SK-N-SH (cell line): ENCODE measurements around the gene ARHGAP44. TPM values are rescaled to one million over a fixed set of nuclear protein-coding genes. Genes with fewer than 3 reads are reported as not detected.

Experiments
- CTCF ChIA-PET: fragments of 300-600, 350-600 bp; formaldehyde crosslinking; extraction: SDS; loops from one replicate; lab custom pipeline; 2021; lab: Yijun Ruan, JAX
- POLR2A ChIA-PET: fragments of 350-600 bp; sonication (Branson Sonifier 250); formaldehyde crosslinking; extraction: SDS; loops from one replicate; lab custom pipeline; 2020; ENCODE audit warnings: antibody characterized with exemption, inconsistent platforms; lab: Yijun Ruan, JAX
- DNase-seq: peaks from one replicate; pipeline ENCODE4 v3.0.0; 2012
- H2AFZ ChIP-seq: fragments of 200-600 bp; sonication (generic); 2 replicates; pipeline ENCODE4 v1.8.1; 2016; ENCODE audit warnings: antibody characterized with exemption, mild to moderate bottlenecking, low read depth
- H3F3A ChIP-seq: fragments of 200-600 bp; sonication (generic); replicated peaks from 2 replicates; pipeline ENCODE3; 2016; ENCODE audit warnings: antibody characterized with exemption, mild to moderate bottlenecking; ENCODE audit not compliant: insufficient read depth
- H3K27ac ChIP-seq, 2 experiments: fragments of 200-500 bp in 1 of 2; fragments of 200-600 bp in 1 of 2; sonication (Bioruptor generic) in 1 of 2; sonication (generic), shearing (Covaris generic) in 1 of 2; 2 replicates each; pipeline versions ENCODE4 v1.5.1 to v1.6.1; 2014 to 2016; ENCODE audit warnings: low read depth in 2 of 2, inconsistent platforms in 1 of 2, low read length in 1 of 2, mild to moderate bottlenecking in 1 of 2, mixed read lengths in 1 of 2
- H3K27me3 ChIP-seq: fragments of 200-600 bp; sonication (generic), shearing (Covaris generic); 2 replicates; pipeline ENCODE4 v1.6.1; 2016; ENCODE audit warnings: mixed run types; ENCODE audit not compliant: insufficient read depth
- H3K36me3 ChIP-seq, 2 experiments: fragments of 200-500 bp in 1 of 2; fragments of 200-600 bp in 1 of 2; sonication (Bioruptor generic) in 1 of 2; sonication (generic) in 1 of 2; replicated peaks in 1 of 2; 2 replicates each; pipeline versions ENCODE3 to v1.5.1; 2014 to 2016; ENCODE audit warnings: low read length in 1 of 2, mild to moderate bottlenecking in 1 of 2; ENCODE audit not compliant: insufficient read depth in 2 of 2, control insufficient read depth in 1 of 2
- H3K4me1 ChIP-seq, 2 experiments: fragments of 200-500 bp in 1 of 2; fragments of 200-600 bp in 1 of 2; sonication (Bioruptor generic) in 1 of 2; sonication (generic), shearing (Covaris generic) in 1 of 2; 2 replicates each; pipeline versions ENCODE4 v1.5.1 to v1.6.1; 2014 to 2016; ENCODE audit warnings: low read depth in 1 of 2, low read length in 1 of 2, mixed run types in 1 of 2; ENCODE audit not compliant: insufficient read depth in 2 of 2, control insufficient read depth in 1 of 2
- H3K4me2 ChIP-seq: fragments of 200-600 bp; sonication (generic), shearing (Covaris generic); 2 replicates; pipeline ENCODE4 v1.6.1; 2017; ENCODE audit warnings: mixed run types
- H3K4me3 ChIP-seq, 2 experiments: fragments of 200-500 bp in 1 of 2; fragments of 200-600 bp in 1 of 2; sonication (Bioruptor generic) in 1 of 2; sonication (generic), shearing (Covaris generic) in 1 of 2; 2 replicates each; pipeline versions ENCODE4 v1.5.1 to v1.8.1; 2014 to 2016; ENCODE audit warnings: low read depth in 2 of 2, inconsistent platforms in 1 of 2, low read length in 1 of 2, mild to moderate bottlenecking in 1 of 2, mixed read lengths in 1 of 2, moderate library complexity in 1 of 2
- H3K79me2 ChIP-seq: fragments of 200-600 bp; sonication (generic); 2 replicates; pipeline ENCODE4 v1.8.1; 2017; ENCODE audit warnings: mild to moderate bottlenecking; ENCODE audit not compliant: insufficient read depth
- H3K9ac ChIP-seq: fragments of 200-600 bp; sonication (generic); 2 replicates; pipeline ENCODE4 v1.6.1; 2017; ENCODE audit warnings: mixed run types
- H3K9me2 ChIP-seq: fragments of 200-600 bp; sonication (generic); 2 replicates; pipeline ENCODE4 v1.6.1; 2017; ENCODE audit warnings: mixed run types
- H3K9me3 ChIP-seq: fragments of 200-600 bp; sonication (generic); 2 replicates; pipeline ENCODE4 v1.6.1; 2017; ENCODE audit warnings: mixed run types, mild to moderate bottlenecking, moderate library complexity
- H4K20me1 ChIP-seq: fragments of 200-600 bp; sonication (generic); 2 replicates; pipeline ENCODE4 v1.6.1; 2017; ENCODE audit warnings: mild to moderate bottlenecking, mixed run types; ENCODE audit not compliant: insufficient read depth
- CTCF ChIP-seq: fragments of 200-600 bp; sonication (generic); IDR thresholded peaks from 2 replicates; pipeline ENCODE4 v1.6.1; 2017; ENCODE audit warnings: antibody characterized with exemption, mild to moderate bottlenecking, moderate library complexity
- FOSL2 ChIP-seq: IDR thresholded peaks from 2 replicates; pipeline ENCODE4 v1.4.0; 2012; ENCODE audit warnings: low read depth, mild to moderate bottlenecking, moderate library complexity, borderline replicate concordance
- FOXM1 ChIP-seq: IDR thresholded peaks from 2 replicates; pipeline ENCODE4 v1.4.0; 2012; ENCODE audit warnings: low read depth, mild to moderate bottlenecking
- GATA2 ChIP-seq: sonication (generic); formaldehyde crosslinking; IDR thresholded peaks from 2 replicates; pipeline ENCODE4 v1.5.0; 2020; ENCODE audit warnings: mild to moderate bottlenecking, missing genetic modification reagents
- IRF3 ChIP-seq: fragments of 150-350 bp; IDR thresholded peaks from 2 replicates; pipeline ENCODE4 v1.6.1; 2016; ENCODE audit warnings: mild to moderate bottlenecking, low read depth, low read length
- MEF2A ChIP-seq: IDR thresholded peaks from 2 replicates; pipeline ENCODE4 v1.4.0; 2012; ENCODE audit warnings: low read depth, borderline replicate concordance
- NFIC ChIP-seq: IDR thresholded peaks from 2 replicates; pipeline ENCODE4 v1.4.0; 2012; ENCODE audit warnings: borderline replicate concordance
- NRF1 ChIP-seq: IDR thresholded peaks from 2 replicates; pipeline ENCODE4 v1.6.1; 2012; ENCODE audit warnings: low read depth, mild to moderate bottlenecking, low read length
- PBX3 ChIP-seq: IDR thresholded peaks from 2 replicates; pipeline ENCODE4; 2012
- REST ChIP-seq: IDR thresholded peaks from 2 replicates; pipeline ENCODE4 v1.6.1; 2012; ENCODE audit warnings: mild to moderate bottlenecking, low read depth, low read length, moderate library complexity
- ZBTB33 ChIP-seq: IDR thresholded peaks from 2 replicates; pipeline ENCODE4 v1.4.0; 2012; ENCODE audit warnings: low read depth, borderline replicate concordance
- WGBS: methylation state at CpG from one replicate; pipeline ENCODE4 v1.1.6; 2017; ENCODE audit warnings: low lambda C conversion rate; 5-methylcytosine and 5-hydroxymethylcytosine counted together
- polyA plus RNA-seq, 3 experiments: library from polyadenylated mRNA; depleted of rRNA; stranded (reverse); fragments of >200 nt; gene quantifications; 2 replicates each; pipeline ENCODE4 v1.2.3, GENCODE V29; 2012

Gene ARHGAP44
- polyA plus RNA-seq, 1 of the 3 experiments (the other 2 are of a cell fraction): 0.28 TPM

- TF ChIP-seq FOXM1 (no peak), IRF3 (no peak), NRF1 (no peak), PBX3 (no peak), GATA2 (CRISPR knock-in tag) (no peak), REST (no peak), ZBTB33 (no peak), FOSL2 (no peak), CTCF (no peak), MEF2A (no peak), NFIC (no peak)
- H3K9me2 ChIP-seq: no peaks in the 10 kb centered on the region
- ChIA-PET POLR2A (no interaction called here), CTCF (no interaction called here)
- no peaks in the 10 kb centered on the region for H3F3A ChIP-seq
- H3K27ac ChIP-seq: no peak overlapping the region
- H3K9me3 ChIP-seq: no peaks in the 10 kb centered on the region
- no peak overlapping the region for H3K4me3 ChIP-seq
- no peak overlapping the region for H3K4me2 ChIP-seq
- H3K9ac ChIP-seq: no peak overlapping the region
- H3K4me1 ChIP-seq: no peaks in the 10 kb centered on the region
- H3K79me2 ChIP-seq: no peaks in the 10 kb centered on the region
- 16% methylated on average over 4 of the region's 4 CpGs for WGBS
- no peaks in the 10 kb centered on the region for H4K20me1 ChIP-seq
- H2AFZ ChIP-seq: no peak overlapping the region
- no peak for DNase-seq
- H3K36me3 ChIP-seq: no peaks in the 10 kb centered on the region
- H3K27me3 ChIP-seq: peaks cover 60% of the 10 kb centered on the region
Measured at GRCh38 chr17:12739500-12739899, 49.8 kb upstream of the ARHGAP44 start.
